A549 (cell line): ENCODE results near the gene POLH. TPM values are rescaled to one million over a fixed set of nuclear protein-coding genes. Genes with fewer than 3 reads are reported as not detected.
"Not testable (repeated sequence)": the region's sequence is repeated elsewhere in the genome, so short reads cannot be mapped to it uniquely, and the experiment has no call there.

Experiments used
- ATAC-seq, 2 experiments: fragments of 200-7000 bp in 1 of 2; fragments of >200 bp in 1 of 2; cut with Nextera tagmentation in 1 of 2; cut with Tn5 transposase in 1 of 2; 3 replicates each; pipeline versions ENCODE4 v1.8.0 to v1.9.1; 2018 to 2020; ENCODE audit warnings: mild to moderate bottlenecking in 1 of 2, moderate library complexity in 1 of 2
- CTCF ChIA-PET: fragments of 300-600 bp; sonication (Branson Sonifier 250); formaldehyde crosslinking; extraction: SDS; loops from one replicate; lab custom pipeline; 2021; ENCODE audit warnings: antibody characterized with exemption, inconsistent platforms; lab: Yijun Ruan, JAX
- POLR2A ChIA-PET: fragments of 350-600 bp; formaldehyde crosslinking; extraction: SDS; loops from one replicate; lab custom pipeline; 2021; ENCODE audit warnings: antibody characterized with exemption, inconsistent platforms; lab: Yijun Ruan, JAX
- DNase-seq, 2 experiments: peaks; one replicate each; pipeline versions ENCODE4 v3.0.0 to v3.0.0-alpha.2; 2011 to 2016; ENCODE audit warnings: low read depth in 1 of 2, low spot score in 1 of 2
- FAIRE-seq: peaks from 2 replicates; lab custom pipeline; 2011; peaks lifted over from hg19 to GRCh38; lab: Jason Lieb, UNC
- H3K27ac ChIP-seq, 2 experiments: fragments of >200 bp; sonication (Bioruptor Twin); formaldehyde crosslinking; 3 replicates each; pipeline ENCODE4 v1.5.1; 2016 to 2017
- H3K4me1 ChIP-seq: fragments of >200 bp; sonication (Bioruptor Twin); formaldehyde crosslinking; 3 replicates; pipeline ENCODE4 v1.6.1; 2016
- H3K4me2 ChIP-seq: fragments of >200 bp; sonication (Bioruptor Twin); formaldehyde crosslinking; 3 replicates; pipeline ENCODE4 v1.6.1; 2016
- H3K4me3 ChIP-seq: fragments of >200 bp; sonication (Bioruptor Twin); formaldehyde crosslinking; 3 replicates; pipeline ENCODE4 v1.5.1; 2016
- H3K9me3 ChIP-seq: fragments of >200 bp; sonication (Bioruptor Twin); formaldehyde crosslinking; 3 replicates; pipeline ENCODE4 v1.6.1; 2016
- ATOH8 ChIP-seq: fragments of 250-450 bp; sonication (Bioruptor Pico); IDR thresholded peaks from 2 replicates; pipeline ENCODE4 v1.5.0; 2020; ENCODE audit warnings: low read depth, mild to moderate bottlenecking, moderate library complexity
- CHD4 ChIP-seq: fragments of 200-600 bp; sonication (generic); IDR thresholded peaks from 2 replicates; pipeline ENCODE4 v1.6.1; 2016; ENCODE audit warnings: antibody characterized with exemption, mild to moderate bottlenecking, borderline replicate concordance
- EHF ChIP-seq: fragments of 250-450 bp; sonication (Bioruptor Pico); IDR thresholded peaks from 2 replicates; pipeline ENCODE4 v1.5.0; 2020; ENCODE audit warnings: mild to moderate bottlenecking
- FOSB ChIP-seq: fragments of 250-450 bp; sonication (Bioruptor Pico); IDR thresholded peaks from 2 replicates; pipeline ENCODE4 v1.5.0; 2020; ENCODE audit warnings: mild to moderate bottlenecking, moderate library complexity
- FOSL2 ChIP-seq, 2 experiments: fragments of 450-650 bp in 1 of 2; fragments of >200 bp in 1 of 2; sonication (Bioruptor Twin) in 1 of 2; formaldehyde crosslinking; IDR thresholded peaks; 2 replicates each; pipeline versions ENCODE4 v1.5.0 to v1.6.1; 2016 to 2020; ENCODE audit warnings: mild to moderate bottlenecking in 1 of 2, moderate library complexity in 1 of 2
- HEYL ChIP-seq: fragments of 250-450 bp; sonication (Bioruptor Pico); IDR thresholded peaks from 2 replicates; pipeline ENCODE4 v1.8.0; 2021; ENCODE audit warnings: mild to moderate bottlenecking, moderate library complexity
- JUNB ChIP-seq: fragments of >200 bp; sonication (Bioruptor Twin); formaldehyde crosslinking; IDR thresholded peaks from 2 replicates; pipeline ENCODE4 v1.6.1; 2016
- KDM1A ChIP-seq: fragments of 200-600 bp; sonication (generic); IDR thresholded peaks from 2 replicates; pipeline ENCODE4 v1.6.1; 2016; ENCODE audit warnings: low read depth, mild to moderate bottlenecking
- MAFK ChIP-seq: fragments of 450-650 bp; IDR thresholded peaks from 2 replicates; pipeline ENCODE4 v1.6.1; 2014; ENCODE audit not compliant: partially characterized antibody
- NPAS2 ChIP-seq: fragments of 250-450 bp; sonication (Bioruptor Pico); IDR thresholded peaks from 2 replicates; pipeline ENCODE4 v1.8.0; 2022; ENCODE audit warnings: mild to moderate bottlenecking, moderate library complexity, borderline replicate concordance
- PHF8 ChIP-seq: fragments of 200-600 bp; sonication (generic); IDR thresholded peaks from 2 replicates; pipeline ENCODE4 v1.6.1; 2016; ENCODE audit warnings: low read depth, mild to moderate bottlenecking, antibody characterized with exemption, moderate library complexity, borderline replicate concordance
- POLR2AphosphoS2 ChIP-seq: conservative IDR thresholded peaks from 2 replicates; pipeline ENCODE4 v1.6.1; 2012; ENCODE audit warnings: low read length, improper control_type of control experiment, inconsistent platforms
- RARB ChIP-seq: fragments of 250-450 bp; sonication (Bioruptor Pico); IDR thresholded peaks from 2 replicates; pipeline ENCODE4 v1.8.0; 2021; ENCODE audit warnings: mild to moderate bottlenecking, moderate library complexity
- RCOR1 ChIP-seq: fragments of 150-350 bp; IDR thresholded peaks from 2 replicates; pipeline ENCODE4 v1.6.1; 2014; ENCODE audit warnings: antibody characterized with exemption, low read length, low read depth
- REST ChIP-seq: fragments of 200-600 bp; sonication (generic); IDR thresholded peaks from 2 replicates; pipeline ENCODE4 v1.6.1; 2016; ENCODE audit warnings: antibody characterized with exemption, mild to moderate bottlenecking, moderate library complexity
- SMC3 ChIP-seq: fragments of >200 bp; sonication (Bioruptor Twin); formaldehyde crosslinking; IDR thresholded peaks from 3 replicates; pipeline ENCODE4 v1.6.1; 2018; ENCODE audit warnings: inconsistent platforms
- TFCP2L1 ChIP-seq: fragments of 250-450 bp; sonication (Bioruptor Pico); IDR thresholded peaks from 2 replicates; pipeline ENCODE4 v1.5.0; 2021; ENCODE audit warnings: mild to moderate bottlenecking
- ZC3H11A ChIP-seq: fragments of 450-650 bp; IDR thresholded peaks from 2 replicates; pipeline ENCODE4 v1.6.1; 2014; ENCODE audit warnings: antibody characterized with exemption, mild to moderate bottlenecking
- ZFP36 ChIP-seq: fragments of 450-650 bp; IDR thresholded peaks from 2 replicates; pipeline ENCODE4 v1.6.1; 2014; ENCODE audit warnings: borderline replicate concordance; ENCODE audit not compliant: partially characterized antibody
- ZSCAN20 ChIP-seq: fragments of 250-450 bp; sonication (Bioruptor Pico); IDR thresholded peaks from 2 replicates; pipeline ENCODE4 v1.8.0; 2022; ENCODE audit warnings: mild to moderate bottlenecking, moderate library complexity
- WGBS: methylation state at CpG from one replicate; pipeline ENCODE4 v1.1.6; 2017; ENCODE audit errors: missing lambda C conversion rate; 5-methylcytosine and 5-hydroxymethylcytosine counted together
- polyA plus RNA-seq, 4 experiments: library from polyadenylated mRNA; depleted of rRNA in 3 of 4; stranded (reverse); fragments of >200 nt; fragmentation: RNase III in 1 of 4; extraction: RNeasy Plus Mini Kit Qiagen cat#74134 plus additional on column Dnase treatment in 1 of 4; gene quantifications; 2 replicates in 3 of 4; 3 replicates in 1 of 4; pipeline ENCODE4 v1.2.3, GENCODE V29; 2011 to 2017
- TF ChIP-seq, protein P1 (sequence below): fragments of >200 bp; sonication (Bioruptor Twin); formaldehyde crosslinking; IDR thresholded peaks from 3 replicates; pipeline ENCODE4 v1.5.1; 2016
- TF ChIP-seq, protein P2 (sequence below): fragments of 250-450 bp; sonication (Bioruptor Pico); IDR thresholded peaks from 2 replicates; pipeline ENCODE4 v1.5.0; 2021; ENCODE audit warnings: mild to moderate bottlenecking, moderate library complexity, borderline replicate concordance

The POLH gene
- polyA plus RNA-seq, 2 of the 4 experiments (the other 2 are of a cell fraction), result 7.0 to 14.4 TPM

GRCh38 chr6:43657221-43657802 is 81.3 kb downstream of the POLH start:
- Histone ChIP-seq H3K4me3 (no peak overlapping the region), H3K4me2 (no peak overlapping the region), H3K4me1 (no peaks in the 10 kb centered on the region), H3K27ac (no peak overlapping the region), H3K9me3 (0 out of 3 replicates have a peak, but pooled peaks cover 3% of the 10 kb centered on the region)
- WGBS, result 79% methylated on average over 3 of the region's 3 CpGs
- CTCF ChIA-PET, result interaction anchor here (0.9 to 1.6 kb wide), 5 partner anchors 9 to 12 kb away, joined by 3 to 4 read pairs (median 3); partner anchors contain the start of gene RSPH9
- TF ChIP-seq, protein P1, sequence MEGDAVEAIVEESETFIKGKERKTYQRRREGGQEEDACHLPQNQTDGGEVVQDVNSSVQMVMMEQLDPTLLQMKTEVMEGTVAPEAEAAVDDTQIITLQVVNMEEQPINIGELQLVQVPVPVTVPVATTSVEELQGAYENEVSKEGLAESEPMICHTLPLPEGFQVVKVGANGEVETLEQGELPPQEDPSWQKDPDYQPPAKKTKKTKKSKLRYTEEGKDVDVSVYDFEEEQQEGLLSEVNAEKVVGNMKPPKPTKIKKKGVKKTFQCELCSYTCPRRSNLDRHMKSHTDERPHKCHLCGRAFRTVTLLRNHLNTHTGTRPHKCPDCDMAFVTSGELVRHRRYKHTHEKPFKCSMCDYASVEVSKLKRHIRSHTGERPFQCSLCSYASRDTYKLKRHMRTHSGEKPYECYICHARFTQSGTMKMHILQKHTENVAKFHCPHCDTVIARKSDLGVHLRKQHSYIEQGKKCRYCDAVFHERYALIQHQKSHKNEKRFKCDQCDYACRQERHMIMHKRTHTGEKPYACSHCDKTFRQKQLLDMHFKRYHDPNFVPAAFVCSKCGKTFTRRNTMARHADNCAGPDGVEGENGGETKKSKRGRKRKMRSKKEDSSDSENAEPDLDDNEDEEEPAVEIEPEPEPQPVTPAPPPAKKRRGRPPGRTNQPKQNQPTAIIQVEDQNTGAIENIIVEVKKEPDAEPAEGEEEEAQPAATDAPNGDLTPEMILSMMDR, result no peak
- no peak for TF ChIP-seq PHF8
- TF ChIP-seq, protein P2, sequence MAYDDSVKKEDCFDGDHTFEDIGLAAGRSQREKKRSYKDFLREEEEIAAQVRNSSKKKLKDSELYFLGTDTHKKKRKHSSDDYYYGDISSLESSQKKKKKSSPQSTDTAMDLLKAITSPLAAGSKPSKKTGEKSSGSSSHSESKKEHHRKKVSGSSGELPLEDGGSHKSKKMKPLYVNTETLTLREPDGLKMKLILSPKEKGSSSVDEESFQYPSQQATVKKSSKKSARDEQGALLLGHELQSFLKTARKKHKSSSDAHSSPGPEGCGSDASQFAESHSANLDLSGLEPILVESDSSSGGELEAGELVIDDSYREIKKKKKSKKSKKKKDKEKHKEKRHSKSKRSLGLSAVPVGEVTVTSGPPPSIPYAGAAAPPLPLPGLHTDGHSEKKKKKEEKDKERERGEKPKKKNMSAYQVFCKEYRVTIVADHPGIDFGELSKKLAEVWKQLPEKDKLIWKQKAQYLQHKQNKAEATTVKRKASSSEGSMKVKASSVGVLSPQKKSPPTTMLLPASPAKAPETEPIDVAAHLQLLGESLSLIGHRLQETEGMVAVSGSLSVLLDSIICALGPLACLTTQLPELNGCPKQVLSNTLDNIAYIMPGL (CRISPR knock-in tag), result no peak
- ATAC-seq (no peak), DNase-seq (no peak), FAIRE-seq (no peak)
- POLR2A ChIA-PET, result no interaction called here

DNA sequence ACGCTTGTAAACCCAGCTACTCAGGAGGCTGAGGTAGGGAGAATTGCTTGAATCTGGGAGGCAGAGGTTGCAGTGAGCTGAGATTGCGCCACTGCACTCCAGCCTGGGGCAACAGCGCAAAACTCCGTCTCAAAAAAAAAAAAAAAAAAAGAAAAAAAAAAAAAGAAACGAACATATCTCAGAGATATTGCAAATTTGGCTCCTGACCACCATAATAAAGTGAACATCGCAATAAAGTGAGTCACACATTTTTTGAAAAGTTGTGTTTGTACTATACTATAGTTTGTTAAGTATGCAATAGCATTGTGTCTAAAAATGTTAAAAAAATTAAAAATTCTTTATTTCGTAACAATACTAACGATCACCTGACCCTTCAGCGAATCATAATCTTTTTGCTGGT is 82.2 kb downstream of the POLH start:
- H3K27ac ChIP-seq, result no peak overlapping the region
- ATAC-seq (no peak), FAIRE-seq (no peak), DNase-seq (no peak)
- H3K4me1 ChIP-seq, result no peaks in the 10 kb centered on the region
- 0 out of 3 replicates have a peak, but pooled peaks cover 3% of the 10 kb centered on the region for H3K9me3 ChIP-seq
- WGBS, result 84% methylated on average over 6 of the region's 9 CpGs
- CTCF ChIA-PET, result interaction anchor here (0.8 kb wide), 1 partner anchor 9 kb away, joined by 3 read pairs; no protein-coding TSS in a partner anchor
- no peak overlapping the region for H3K4me3 ChIP-seq
- H3K4me2 ChIP-seq, result no peak overlapping the region
- POLR2A ChIA-PET, result no interaction called here
- TF ChIP-seq ZFP36, result no peak
- TF ChIP-seq ZSCAN20 (CRISPR knock-in tag), result no peak
- no peak for TF ChIP-seq POLR2AphosphoS2
- TF ChIP-seq FOSL2 (IDR thresholded peaks at IDR 0.05), result no peak
- TF ChIP-seq FOSL2 (CRISPR knock-in tag; IDR thresholded peaks at IDR 0.05), result no peak
- no peak for TF ChIP-seq FOSB (CRISPR knock-in tag)
- TF ChIP-seq HEYL (CRISPR knock-in tag), result no peak
- TF ChIP-seq EHF (CRISPR knock-in tag), result no peak
- TF ChIP-seq ATOH8 (CRISPR knock-in tag), result no peak
- TF ChIP-seq REST, result no peak
- no peak for TF ChIP-seq RCOR1
- no peak for TF ChIP-seq MAFK
- no peak for TF ChIP-seq JUNB
- TF ChIP-seq, protein P2 (CRISPR knock-in tag), result no peak
- no peak for TF ChIP-seq CHD4
- no peak for TF ChIP-seq KDM1A
- TF ChIP-seq SMC3, result no peak
- no peak for TF ChIP-seq TFCP2L1 (CRISPR knock-in tag)
- TF ChIP-seq ZC3H11A, result no peak
- no peak for TF ChIP-seq RARB
- no peak for TF ChIP-seq NPAS2 (CRISPR knock-in tag)

DNA sequence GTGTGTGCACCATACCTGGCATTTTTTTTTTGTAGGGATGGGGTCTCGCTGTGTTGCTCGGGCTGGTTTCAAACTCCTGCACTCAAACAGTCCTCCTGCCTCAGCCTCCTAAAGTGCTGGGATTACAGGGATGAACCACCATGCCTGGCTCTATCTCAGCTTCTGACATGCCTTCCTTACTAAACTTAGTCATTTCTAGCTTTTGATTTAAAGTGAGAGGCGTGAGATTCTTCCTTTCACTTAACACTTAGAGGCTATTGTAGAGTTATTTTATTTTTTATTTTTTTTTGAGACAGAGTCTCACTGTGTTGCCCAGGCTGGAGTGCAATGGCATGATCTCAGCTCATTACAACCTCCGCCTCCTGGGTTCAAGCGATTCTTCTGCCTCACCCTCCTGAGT is 87.0 kb downstream of the POLH start:
- not testable (repeated sequence) for ATAC-seq

More for the DNA sequence above, 87.0 kb downstream of the POLH start:
- CTCF ChIA-PET, result interaction anchor here (0.9 to 1.9 kb wide), 4 partner anchors 107 to 417 kb away, joined by 3 to 5 read pairs (median 4); partner anchors contain the start of gene VEGFA
- not testable (repeated sequence) for H3K27ac ChIP-seq, H3K4me3 ChIP-seq, H3K4me1 ChIP-seq, FAIRE-seq, H3K4me2 ChIP-seq, DNase-seq, H3K9me3 ChIP-seq
- 90% methylated on average over 4 of the region's 5 CpGs for WGBS
- POLR2A ChIA-PET, result interaction anchor here (1.1 kb wide), 1 partner anchor 107 kb away, joined by 4 read pairs; the partner anchor contains the start of gene VEGFA
